Measurements from ENCODE around the gene LGALS16. TPM values are rescaled to one million over a fixed set of nuclear protein-coding genes. Genes with fewer than 3 reads are reported as not detected.
A peak's percentile ranks its signal among the peaks of the same experiment; 100 is the strongest.

Gene LGALS16
- polyA plus RNA-seq, 2 of the 4 experiments (the other 2 are of a cell fraction), result not detected

GRCh38 chr19:39631626-39632025 is 24.1 kb upstream of the LGALS16 start:
- H3K4me1 ChIP-seq, result peaks cover 4% of the 10 kb centered on the region; the same call in 1 of the 3 replicates
- 28% methylated on average over 6 of the region's 6 CpGs for WGBS (ENCODE audit: missing lambda C conversion rate)
- POLR2A ChIA-PET, result no interaction called here
- CTCF ChIA-PET, result interaction anchor here (1.4 kb wide), 1 partner anchor 40 kb away, joined by 3 read pairs; no protein-coding TSS in a partner anchor
- ATAC-seq, result no peak
- H3K9me3 ChIP-seq, result peaks cover 8% of the 10 kb centered on the region; the same call in 2 of the 3 replicates
- no peak overlapping the region for H3K4me3 ChIP-seq
- no peak for TF ChIP-seq FOSB (CRISPR knock-in tag; IDR thresholded peaks at IDR 0.05)
- no peak for TF ChIP-seq MAZ (IDR thresholded peaks at IDR 0.05; ENCODE audit: borderline replicate concordance, low read depth, low read length)
- TF ChIP-seq HES2 (IDR thresholded peaks at IDR 0.05), result no peak
- H3K4me2 ChIP-seq, result peak overlapping the region; percentile 27; the same call in 1 of the 3 replicates
- DNase-seq (ENCODE audit: low read depth in 1 of 2, low spot score in 1 of 2), result no peak
- H3K27ac ChIP-seq, result no peak overlapping the region
- no peak for FAIRE-seq

- WGBS (ENCODE audit: missing lambda C conversion rate), result 3% methylated on average over 4 of the region's 4 CpGs
- peak; percentile 68 for FAIRE-seq
- Histone ChIP-seq H3K4me1 (peaks cover 11% of the 10 kb centered on the region; the same call in 2 of the 3 replicates), H3K27ac (no peak overlapping the region), H3K4me2 (no peak overlapping the region), H3K9me3 (0 out of 3 replicates have a peak, but pooled peaks cover 5% of the 10 kb centered on the region), H3K4me3 (no peak overlapping the region)
- CTCF ChIA-PET, result no interaction called here
- no peak for DNase-seq (ENCODE audit: low read depth in 1 of 2, low spot score in 1 of 2)
- ATAC-seq, result peak in 1 of 2 experiments; percentile 27; a peak in 1 of 6 replicates
- POLR2A ChIA-PET, result no interaction called here
- TF ChIP-seq BCL3 (IDR thresholded peaks at IDR 0.05) (no peak), BHLHE40 (IDR thresholded peaks at IDR 0.05; ENCODE audit: low read depth, low read length) (no peak), CHD2 (IDR thresholded peaks at IDR 0.05; ENCODE audit: low read length, partially characterized antibody) (no peak), REST (IDR thresholded peaks at IDR 0.05) (no peak), GATA3 (IDR thresholded peaks at IDR 0.05; ENCODE audit: borderline replicate concordance) (no peak), FOSL2 (IDR thresholded peaks at IDR 0.05) (no peak), FOSL2 (CRISPR knock-in tag; IDR thresholded peaks at IDR 0.05) (no peak), FOSB (CRISPR knock-in tag; IDR thresholded peaks at IDR 0.05) (no peak), RCOR1 (IDR thresholded peaks at IDR 0.05; ENCODE audit: low read depth, low read length) (no peak), HOXB13 (CRISPR knock-in tag; IDR thresholded peaks at IDR 0.05; ENCODE audit: low read depth) (no peak), EHF (CRISPR knock-in tag; IDR thresholded peaks at IDR 0.05) (no peak), MYC (IDR thresholded peaks at IDR 0.05; ENCODE audit: borderline replicate concordance, low read length) (no peak), NR3C1 (IDR thresholded peaks at IDR 0.05) (no peak), ZNF302 (CRISPR knock-in tag; IDR thresholded peaks at IDR 0.05) (no peak), CTCF (IDR thresholded peaks at IDR 0.05) (no peak), RAD21 (conservative IDR thresholded peaks at IDR 0.05 in 1 of 2, IDR thresholded peaks at IDR 0.05 in 1 of 2) (no peak), ESRRA (IDR thresholded peaks at IDR 0.05; ENCODE audit: borderline replicate concordance, low read length) (no peak), NPAS2 (CRISPR knock-in tag; IDR thresholded peaks at IDR 0.05; ENCODE audit: borderline replicate concordance) (no peak), JUNB (IDR thresholded peaks at IDR 0.05) (no peak), MAX (IDR thresholded peaks at IDR 0.05) (no peak), ZFP36 (IDR thresholded peaks at IDR 0.05; ENCODE audit: borderline replicate concordance, partially characterized antibody) (no peak)
These were observed 17.8 kb upstream of the LGALS16 start for GRCh38 chr19:39637891-39638290.
